GM18517 (cell line): ENCODE measurements around the gene LTBP3.
A peak's percentile ranks its signal among the peaks of the same experiment; 100 is the strongest.

Source experiments
- ATAC-seq: cut with Tn5 transposase; IDR thresholded peaks from one replicate; pipeline ENCODE4 v1.9.1; 2021; ENCODE audit warnings: mild to moderate bottlenecking, moderate library complexity; ENCODE audit not compliant: unreplicated experiment

LTBP3 gene

DNA sequence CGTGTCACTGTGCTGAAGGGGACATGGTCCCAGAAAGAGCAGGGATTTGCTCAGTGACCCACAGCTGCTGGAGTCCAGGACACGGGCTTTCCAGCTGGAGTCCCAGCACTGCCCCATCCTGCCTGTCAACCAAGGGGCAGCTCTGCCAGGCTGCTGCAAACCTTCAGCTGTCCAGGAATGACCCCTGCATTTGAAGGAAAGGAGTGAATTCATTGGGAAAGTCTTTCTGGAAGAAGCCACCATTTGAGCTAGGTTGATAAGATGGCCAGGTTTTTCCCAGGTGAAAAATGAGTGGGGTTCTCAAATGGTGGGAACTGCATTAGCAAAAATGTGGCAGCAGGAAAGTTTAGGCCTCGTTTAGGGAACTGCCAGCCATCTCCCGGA, 28.1 kb upstream of the LTBP3 start:
- no peak for ATAC-seq

DNA sequence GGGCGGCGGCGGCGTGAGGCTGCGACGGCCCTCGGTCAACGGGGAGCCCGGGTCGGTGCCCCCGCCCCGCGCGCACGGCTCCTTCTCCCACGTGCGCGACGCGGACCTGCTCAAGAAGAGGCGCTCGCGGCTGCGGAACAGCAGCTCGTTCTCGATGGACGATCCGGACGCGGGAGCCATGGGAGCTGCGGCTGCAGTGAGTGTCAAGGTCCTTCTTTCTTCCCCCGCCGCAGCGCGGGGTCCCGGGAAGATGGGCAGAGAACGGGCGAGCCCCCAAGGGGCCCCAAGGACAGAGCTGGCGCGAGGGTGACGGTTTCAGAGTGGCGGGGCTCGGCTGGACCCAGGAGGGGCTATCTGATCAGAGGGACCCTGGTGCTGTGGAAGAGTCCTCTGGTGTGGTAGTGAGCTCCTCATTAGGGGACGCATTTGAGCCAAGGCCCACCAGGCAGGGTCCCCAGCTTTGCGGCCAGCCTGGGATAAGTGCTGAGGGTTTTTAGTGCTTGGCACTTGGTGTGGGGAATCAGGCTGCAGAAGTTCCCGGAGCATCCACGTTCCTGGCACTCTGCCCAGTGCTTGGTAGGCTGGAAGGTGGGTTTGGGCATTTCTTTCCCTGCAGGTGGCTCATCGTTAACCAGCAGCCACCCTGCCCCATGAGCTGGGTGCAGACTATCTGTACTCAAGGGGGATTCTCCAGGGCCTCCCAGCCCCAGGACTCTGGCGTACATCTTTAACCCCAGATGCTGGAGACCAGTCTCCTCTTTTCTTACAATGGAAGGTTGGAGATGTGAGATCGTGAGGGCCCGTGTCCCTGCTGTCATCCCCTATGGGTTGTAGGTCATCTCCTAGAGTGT, 27.5 kb upstream of the LTBP3 start:
- no peak for ATAC-seq

DNA sequence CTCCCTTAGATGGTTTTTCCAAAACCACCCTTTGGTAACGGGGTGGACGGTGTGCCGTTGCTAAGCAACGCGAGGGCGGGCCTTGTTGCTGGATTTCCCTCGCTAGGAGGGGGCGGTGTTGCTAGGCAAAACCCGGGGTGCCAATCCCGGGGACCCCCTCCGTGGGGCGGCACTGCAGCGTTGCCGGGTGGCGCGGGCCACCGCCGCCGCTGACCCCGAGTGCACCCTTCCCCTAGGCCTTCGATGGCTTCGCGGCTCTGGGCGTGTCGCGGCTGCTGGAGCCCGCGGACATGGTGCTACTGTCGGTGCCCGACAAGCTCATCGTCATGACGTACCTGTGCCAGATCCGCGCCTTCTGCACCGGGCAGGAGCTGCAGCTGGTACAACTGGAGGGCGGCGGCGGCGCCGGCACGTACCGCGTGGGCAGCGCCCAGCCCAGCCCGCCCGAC, 26.6 kb upstream of the LTBP3 start:
- ATAC-seq, result no peak

DNA sequence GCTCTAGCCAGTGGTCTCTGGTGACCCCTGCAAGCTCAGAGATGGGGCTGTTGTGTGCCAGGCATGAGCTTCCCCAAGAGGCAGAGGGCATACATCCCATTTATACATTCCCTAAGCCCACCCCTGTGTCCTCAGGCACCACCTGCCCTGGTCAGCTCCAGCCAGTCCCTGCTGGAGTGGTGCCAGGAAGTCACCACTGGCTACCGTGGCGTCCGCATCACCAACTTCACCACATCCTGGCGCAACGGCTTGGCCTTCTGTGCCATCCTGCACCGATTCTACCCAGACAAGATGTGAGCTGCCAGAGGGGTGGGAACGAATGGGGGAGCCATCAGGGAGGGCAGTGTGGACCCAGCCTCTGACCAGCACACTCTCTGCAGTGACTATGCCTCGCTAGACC, 25.9 kb upstream of the LTBP3 start:
- no peak for ATAC-seq

- no peak for ATAC-seq
Observed at GRCh38 chr11:65583589-65583988, 25.4 kb upstream of the LTBP3 start.

DNA sequence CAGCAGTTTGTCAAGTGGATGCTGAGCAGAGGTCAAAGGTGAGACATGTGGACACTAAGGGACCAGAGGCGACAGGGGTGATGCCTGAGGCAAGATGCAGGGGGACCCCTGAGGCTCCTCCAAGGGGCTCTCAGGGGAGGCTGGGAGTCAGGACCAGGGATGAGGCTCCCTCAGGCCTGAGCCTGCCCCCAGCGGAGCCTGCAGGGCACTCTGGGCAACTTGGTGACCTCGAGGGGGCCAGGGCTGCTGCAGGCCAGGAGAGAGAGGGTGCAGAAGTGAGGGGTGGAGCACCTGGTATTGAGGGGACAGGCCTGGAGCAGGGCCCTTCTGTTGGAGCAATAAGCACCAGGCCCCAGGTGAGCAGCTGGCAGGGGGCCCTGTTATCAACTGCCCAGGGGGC, 23.8 kb upstream of the LTBP3 start:
- ATAC-seq, result no peak

DNA sequence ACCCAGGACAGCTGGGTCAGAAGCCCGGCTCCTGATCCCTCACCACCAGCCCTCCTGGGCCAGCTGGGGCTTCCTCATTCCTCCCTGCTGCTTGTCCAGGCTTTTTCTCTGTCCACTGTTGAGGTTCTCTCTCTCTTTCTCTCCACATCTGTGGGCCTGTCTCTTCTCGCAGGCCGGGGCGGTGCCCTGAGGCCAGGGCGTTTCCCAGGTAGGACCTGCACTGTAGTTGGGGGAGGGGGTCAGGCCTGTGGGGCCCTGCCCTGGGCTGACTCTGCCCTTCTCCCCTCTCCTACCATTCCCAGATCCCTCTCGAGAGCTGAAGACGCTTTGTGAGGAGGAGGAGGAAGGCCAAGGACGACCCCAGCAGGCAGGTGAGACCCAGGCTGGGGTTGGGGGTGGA, 22.6 kb upstream of the LTBP3 start:
- ATAC-seq, result no peak

GRCh38 chr11:65580031-65580692, 22.0 kb upstream of the LTBP3 start:
- no peak for ATAC-seq

DNA sequence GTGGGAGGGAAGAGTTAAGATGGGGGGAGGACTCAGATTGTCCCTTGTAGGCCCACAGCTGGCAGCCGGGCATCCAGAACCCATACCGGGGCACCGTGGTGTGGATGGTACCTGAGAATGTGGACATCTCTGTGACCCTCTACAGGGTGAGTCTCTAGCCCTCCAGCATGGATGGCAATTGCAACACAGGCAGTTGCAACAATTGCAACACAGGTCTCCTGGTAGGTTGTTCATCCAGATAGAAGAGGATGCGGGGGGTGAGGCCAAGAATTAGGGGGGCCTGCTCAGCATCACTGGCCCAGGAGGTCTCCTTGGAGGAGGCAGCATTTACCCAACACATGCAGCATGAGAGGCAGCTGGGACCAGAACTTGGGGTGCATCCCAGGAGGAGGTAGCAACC, 21.1 kb upstream of the LTBP3 start:
- ATAC-seq, result no peak

- ATAC-seq, result no peak
Observed at GRCh38 chr11:65578667-65579066, 20.5 kb upstream of the LTBP3 start.

GRCh38 chr11:65578134-65578533, 20.0 kb upstream of the LTBP3 start:
- ATAC-seq, result no peak

DNA sequence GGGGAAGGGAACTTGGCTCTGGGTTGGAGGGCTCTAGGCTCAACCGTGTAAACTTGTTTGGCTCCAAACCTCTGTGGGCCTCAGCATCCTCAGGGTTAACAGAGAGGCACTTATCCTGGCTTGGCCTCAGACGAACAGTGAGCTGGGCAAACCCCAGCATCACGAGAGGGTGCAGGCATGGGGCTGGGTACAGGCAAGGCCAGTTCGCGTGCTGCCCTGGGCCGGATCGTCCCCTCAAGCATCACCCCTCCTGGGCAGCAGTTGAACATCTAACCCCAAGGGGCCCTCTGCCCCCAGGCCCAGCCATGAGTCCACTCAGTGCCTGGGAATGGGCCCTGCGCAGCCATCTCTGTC, 19.6 kb upstream of the LTBP3 start:
- no peak for ATAC-seq

GRCh38 chr11:65576867-65577755, 19.0 kb upstream of the LTBP3 start:
- no peak for ATAC-seq

DNA sequence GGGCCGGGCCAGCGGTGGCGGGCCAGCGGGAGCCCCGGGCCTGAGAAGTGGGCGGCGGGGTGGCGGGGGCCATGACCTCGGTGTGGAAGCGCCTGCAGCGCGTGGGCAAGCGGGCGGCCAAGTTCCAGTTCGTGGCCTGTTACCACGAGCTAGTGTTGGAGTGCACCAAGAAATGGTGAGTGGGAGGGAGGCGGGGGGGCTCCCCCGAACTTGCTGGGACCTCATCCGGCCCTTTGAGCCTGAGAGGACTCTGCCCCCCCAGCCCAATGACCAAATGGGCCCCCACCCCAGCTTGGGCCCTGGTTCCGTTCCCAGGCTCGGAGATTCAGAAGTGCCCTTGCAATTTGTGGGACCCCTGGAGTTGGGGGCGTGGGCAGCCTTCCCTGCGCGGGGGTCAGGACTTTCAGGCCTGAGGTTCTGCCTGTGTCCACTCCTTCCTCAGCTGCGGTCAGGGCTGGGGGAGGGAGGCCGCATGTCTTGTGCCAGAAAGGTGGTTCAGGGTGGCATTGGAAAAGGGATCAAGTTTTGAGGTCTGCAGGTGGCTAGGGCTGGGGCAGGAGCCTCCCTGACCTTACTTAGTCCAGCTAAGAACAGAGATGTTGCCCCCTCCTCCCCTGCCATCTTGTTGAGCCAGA, 18.2 kb upstream of the LTBP3 start:
- ATAC-seq, result no peak

GRCh38 chr11:65575568-65576231, 17.5 kb upstream of the LTBP3 start, which contains the start of gene EHBP1L1:
Gene EHBP1L1, plus strand, starts transcription at chr11:65576053. Its CDS starts 250 bp downstream, at chr11:65576303.
- no peak for ATAC-seq

GRCh38 chr11:65574811-65575567, 16.8 kb upstream of the LTBP3 start:
- ATAC-seq, result no peak

- peak; percentile 21 for ATAC-seq
Observed at GRCh38 chr11:65574109-65574810, 16.1 kb upstream of the LTBP3 start.

GRCh38 chr11:65573391-65574079, 15.4 kb upstream of the LTBP3 start:
- no peak for ATAC-seq
